PC-3 (cell line): ENCODE results near the gene BLACAT1. TPM values are rescaled to one million over a fixed set of nuclear protein-coding genes. Genes with fewer than 3 reads are reported as not detected.

Experiments
- ATAC-seq: fragments of 200-7000 bp; cut with Tn5 transposase; 2 replicates; pipeline ENCODE4 v1.9.1; 2020; ENCODE audit warnings: mild to moderate bottlenecking, moderate library complexity
- BruUV-seq: library from RNA; stranded (reverse); fragments of 400-500 nt; replicated peaks from 2 replicates; lab custom pipeline; 2021; lab: Mats Ljungman, UMichigan
- CTCF ChIA-PET: fragments of 300-600 bp; sonication (Branson Sonifier 250); formaldehyde crosslinking; loops from one replicate; lab custom pipeline; 2022; ENCODE audit warnings: antibody characterized with exemption; lab: Charles Lee
- POLR2A ChIA-PET: fragments of 300-600 bp; sonication (Branson Sonifier 250); formaldehyde crosslinking; loops from one replicate; lab custom pipeline; 2022; ENCODE audit warnings: antibody characterized with exemption; ENCODE audit not compliant: unreplicated experiment; lab: Charles Lee
- DNase-seq: peaks from one replicate; pipeline ENCODE4 v3.0.0-alpha.2; 2015
- H2AFZ ChIP-seq: fragments of 300-600 bp; sonication (generic); 2 replicates; pipeline ENCODE4 v1.6.0; 2016; ENCODE audit warnings: antibody characterized with exemption, low read length
- H3F3A ChIP-seq: fragments of 300-600 bp; sonication (generic); one replicate; pipeline ENCODE4 v1.6.0; 2017; ENCODE audit warnings: antibody characterized with exemption, low read length, control low read depth, mild to moderate bottlenecking; ENCODE audit not compliant: unreplicated experiment
- H3K27ac ChIP-seq: fragments of 300-600 bp; sonication (generic); 2 replicates; pipeline ENCODE4 v1.5.1; 2016; ENCODE audit warnings: mild to moderate bottlenecking, low read length
- H3K27me3 ChIP-seq: fragments of 300-600 bp; sonication (generic); 2 replicates; pipeline ENCODE4 v1.6.1; 2016; ENCODE audit warnings: low read length, mixed read lengths
- H3K36me3 ChIP-seq: fragments of 300-600 bp; sonication (generic); 2 replicates; pipeline ENCODE4 v1.6.1; 2016; ENCODE audit warnings: low read depth, mixed run types, low read length, mixed read lengths
- H3K4me1 ChIP-seq: fragments of 300-600 bp; sonication (generic); 2 replicates; pipeline ENCODE4 v1.5.1; 2016; ENCODE audit warnings: low read length; ENCODE audit not compliant: insufficient read depth
- H3K4me2 ChIP-seq: fragments of 300-600 bp; sonication (generic); 2 replicates; pipeline ENCODE4 v1.6.0; 2016; ENCODE audit warnings: low read length
- H3K4me3 ChIP-seq: fragments of 300-600 bp; sonication (generic); 2 replicates; pipeline ENCODE4 v1.5.1; 2016; ENCODE audit warnings: mild to moderate bottlenecking, low read length, mixed read lengths
- H3K79me2 ChIP-seq: fragments of 300-600 bp; sonication (generic); 2 replicates; pipeline ENCODE4 v1.6.1; 2017; ENCODE audit warnings: low read length, mixed read lengths
- H3K9ac ChIP-seq: fragments of 300-600 bp; sonication (generic); 2 replicates; pipeline ENCODE4 v1.6.0; 2016; ENCODE audit warnings: mild to moderate bottlenecking, low read length
- H3K9me2 ChIP-seq: fragments of 300-600 bp; sonication (generic); replicated peaks from 2 replicates; pipeline ENCODE4 v1.6.1; 2016; ENCODE audit warnings: mixed run types, low read length, mixed read lengths
- H3K9me3 ChIP-seq: fragments of 300-600 bp; sonication (generic); 2 replicates; pipeline ENCODE4 v1.6.1; 2016; ENCODE audit warnings: low read length, mixed read lengths
- H4K20me1 ChIP-seq: fragments of 300-600 bp; sonication (generic); 2 replicates; pipeline ENCODE4 v1.6.1; 2016; ENCODE audit warnings: low read length, mixed read lengths
- EZH2 ChIP-seq: fragments of 300-600 bp; sonication (generic); IDR thresholded peaks from one replicate; pipeline ENCODE4 v1.6.1; 2017; ENCODE audit warnings: antibody characterized with exemption, mild to moderate bottlenecking, low read length; ENCODE audit not compliant: unreplicated experiment
- EZH2phosphoT487 ChIP-seq: fragments of 300-600 bp; sonication (generic); IDR thresholded peaks from 2 replicates; pipeline ENCODE4 v1.6.1; 2018; ENCODE audit warnings: mild to moderate bottlenecking, antibody characterized with exemption, low read length, borderline replicate concordance
- intact Hi-C: fragments of 100-400 bp; cut with micrococcal nuclease; formaldehyde crosslinking; loops from 2 replicates; pipeline ENCODE4 v1.9.0; 2023
- total RNA-seq: library from RNA; depleted of rRNA; stranded (reverse); fragments of >200 nt; gene quantifications from 2 replicates; pipeline ENCODE4 v1.2.3, GENCODE V29; 2014
- TF ChIP-seq, protein P1 (sequence below): fragments of 300-600 bp; sonication (generic); conservative IDR thresholded peaks from 2 replicates; pipeline ENCODE4 v1.5.1; 2017; ENCODE audit warnings: antibody characterized with exemption, low read depth, mild to moderate bottlenecking, low read length

Gene BLACAT1
- total RNA-seq, 1 experiment from 2014 or later: 1.5 TPM

DNA sequence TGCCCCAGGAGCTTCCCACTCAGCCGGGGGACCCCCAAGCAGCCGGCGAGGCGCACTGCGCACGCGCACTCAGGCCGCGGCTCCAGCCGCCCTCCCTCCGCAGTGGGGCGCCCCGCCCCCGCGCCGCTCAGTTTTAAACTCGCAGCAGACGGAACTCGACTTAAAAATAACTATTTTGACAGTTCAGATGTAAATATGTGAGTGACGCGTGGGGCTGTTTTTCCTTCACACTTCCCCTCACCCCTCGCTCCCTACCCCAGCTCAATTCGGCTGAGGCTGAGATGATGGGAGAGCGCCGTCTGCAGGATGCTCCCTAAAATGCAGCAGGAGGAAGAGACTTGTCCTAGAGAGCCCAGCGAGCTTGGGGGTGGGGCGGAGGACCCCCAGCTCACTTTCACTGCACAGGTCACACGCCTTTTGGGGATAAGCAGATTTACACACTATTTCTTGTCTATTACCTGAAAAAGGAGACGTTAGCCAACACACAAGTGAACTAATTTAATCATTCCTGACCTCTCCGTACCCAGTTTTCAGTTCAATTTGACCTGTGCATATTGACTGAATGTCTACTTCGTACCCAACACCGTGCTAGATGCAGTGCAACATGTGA, 25.0 kb downstream of the BLACAT1 start:
- ChIA-PET CTCF (interaction anchor here (0.6 to 1.4 kb wide), 5 partner anchors 10 to 110 kb away, joined by 3 to 6 read pairs (median 3); no protein-coding TSS in a partner anchor), POLR2A (no interaction called here)
- H2AFZ ChIP-seq: peak overlapping the region; percentile 39
- no peak overlapping the region for H3K9ac ChIP-seq
- no peaks in the 10 kb centered on the region for H3F3A ChIP-seq
- intact Hi-C loops: no loop called here
- no peaks in the 10 kb centered on the region for H3K36me3 ChIP-seq
- no peak; the same call in 1 of the 2 replicates for ATAC-seq
- no peaks in the 10 kb centered on the region for H4K20me1 ChIP-seq
- H3K4me1 ChIP-seq: no peaks in the 10 kb centered on the region
- peak overlapping the region; percentile 46; the same call in 1 of the 2 replicates for H3K4me3 ChIP-seq
- H3K27me3 ChIP-seq: peaks cover 34% of the 10 kb centered on the region
- no TSS peak for BruUV-seq
- no peak for TF ChIP-seq EZH2
- no peak for TF ChIP-seq EZH2phosphoT487
- TF ChIP-seq, protein P1, sequence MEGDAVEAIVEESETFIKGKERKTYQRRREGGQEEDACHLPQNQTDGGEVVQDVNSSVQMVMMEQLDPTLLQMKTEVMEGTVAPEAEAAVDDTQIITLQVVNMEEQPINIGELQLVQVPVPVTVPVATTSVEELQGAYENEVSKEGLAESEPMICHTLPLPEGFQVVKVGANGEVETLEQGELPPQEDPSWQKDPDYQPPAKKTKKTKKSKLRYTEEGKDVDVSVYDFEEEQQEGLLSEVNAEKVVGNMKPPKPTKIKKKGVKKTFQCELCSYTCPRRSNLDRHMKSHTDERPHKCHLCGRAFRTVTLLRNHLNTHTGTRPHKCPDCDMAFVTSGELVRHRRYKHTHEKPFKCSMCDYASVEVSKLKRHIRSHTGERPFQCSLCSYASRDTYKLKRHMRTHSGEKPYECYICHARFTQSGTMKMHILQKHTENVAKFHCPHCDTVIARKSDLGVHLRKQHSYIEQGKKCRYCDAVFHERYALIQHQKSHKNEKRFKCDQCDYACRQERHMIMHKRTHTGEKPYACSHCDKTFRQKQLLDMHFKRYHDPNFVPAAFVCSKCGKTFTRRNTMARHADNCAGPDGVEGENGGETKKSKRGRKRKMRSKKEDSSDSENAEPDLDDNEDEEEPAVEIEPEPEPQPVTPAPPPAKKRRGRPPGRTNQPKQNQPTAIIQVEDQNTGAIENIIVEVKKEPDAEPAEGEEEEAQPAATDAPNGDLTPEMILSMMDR: peak; percentile 76
- H3K27ac ChIP-seq: no peak overlapping the region
- H3K9me3 ChIP-seq: no peaks in the 10 kb centered on the region
- DNase-seq: peak; percentile 22
- H3K79me2 ChIP-seq: no peaks in the 10 kb centered on the region
- H3K4me2 ChIP-seq: peak overlapping the region; percentile 54
- H3K9me2 ChIP-seq: no peaks in the 10 kb centered on the region

DNA sequence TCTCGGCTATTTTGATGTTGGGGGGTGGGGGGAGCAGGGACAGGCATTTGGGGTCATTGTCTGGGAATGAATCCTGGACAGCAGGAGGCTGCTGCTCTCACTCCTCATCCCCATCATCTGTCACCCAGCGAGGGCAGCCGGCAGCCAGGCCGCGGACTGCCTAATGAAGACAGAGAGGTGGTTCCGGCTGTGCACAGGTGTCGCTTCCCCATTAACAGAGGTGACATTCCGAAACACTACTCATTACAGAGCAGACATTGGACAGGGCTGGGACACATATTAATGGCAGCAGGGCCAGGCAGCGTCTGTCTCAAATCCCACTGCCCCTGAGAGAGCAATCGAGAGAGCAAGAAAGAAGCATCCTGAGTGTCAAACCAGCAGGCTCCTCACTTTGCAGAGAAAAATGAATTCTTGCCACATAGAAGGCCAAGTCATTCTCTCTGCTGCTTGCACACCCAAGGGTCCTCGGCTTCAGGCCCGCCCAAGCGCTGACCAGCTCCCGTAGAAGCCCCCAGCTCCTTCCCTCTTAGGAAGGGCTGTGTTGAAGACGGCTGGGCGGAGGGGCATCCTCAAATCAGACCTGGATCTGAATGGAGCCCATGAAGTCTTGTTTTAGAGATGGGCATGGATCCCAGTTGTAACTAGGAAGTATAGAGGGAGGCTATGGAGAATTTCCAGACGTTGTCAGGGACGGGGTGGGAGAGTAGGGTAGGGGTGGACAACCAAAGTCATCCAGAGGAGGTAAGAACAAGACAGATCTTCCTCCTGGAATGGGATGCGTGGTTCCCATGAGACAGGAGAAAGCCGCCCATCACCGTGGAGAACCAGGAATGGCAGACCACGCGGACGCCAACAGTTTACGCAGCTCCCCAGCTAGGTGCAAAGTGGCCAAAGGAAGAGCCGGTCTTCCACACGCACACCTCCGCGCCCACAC, 25.8 kb downstream of the BLACAT1 start:
- Histone ChIP-seq H3K79me2 (no peaks in the 10 kb centered on the region), H2AFZ (peak overlapping the region; percentile 39), H3K9ac (no peak overlapping the region), H3K4me2 (peak overlapping the region; percentile 54), H3K9me3 (no peaks in the 10 kb centered on the region), H3K36me3 (no peaks in the 10 kb centered on the region), H3F3A (no peaks in the 10 kb centered on the region), H3K4me1 (no peaks in the 10 kb centered on the region), H3K27ac (no peak overlapping the region), H3K27me3 (peaks cover 42% of the 10 kb centered on the region), H3K4me3 (peak overlapping the region; percentile 46; the same call in 1 of the 2 replicates), H3K9me2 (no peaks in the 10 kb centered on the region), H4K20me1 (no peaks in the 10 kb centered on the region)
- intact Hi-C loops: no loop called here
- POLR2A ChIA-PET: interaction anchor here (0.6 kb wide), 1 partner anchor 24 kb away, joined by 11 read pairs; no protein-coding TSS in a partner anchor
- CTCF ChIA-PET: interaction anchor here (0.6 to 1.4 kb wide), 5 partner anchors 11 to 95 kb away, joined by 3 to 6 read pairs (median 4); no protein-coding TSS in a partner anchor
- DNase-seq (no peak), ATAC-seq (no peak)
- TF ChIP-seq EZH2 (no peak), EZH2phosphoT487 (no peak)
- TF ChIP-seq, protein P1: no peak
- BruUV-seq: no TSS peak
